ENCODE data around the gene GUK1. TPM values are rescaled to one million over a fixed set of nuclear protein-coding genes. Genes with fewer than 3 reads are reported as not detected.
"Not testable (repeated sequence)": the region's sequence is repeated elsewhere in the genome, so short reads cannot be mapped to it uniquely, and the experiment has no call there.

GUK1 gene
- total RNA-seq, 1 donor from 2014 or later: 150 TPM

DNA sequence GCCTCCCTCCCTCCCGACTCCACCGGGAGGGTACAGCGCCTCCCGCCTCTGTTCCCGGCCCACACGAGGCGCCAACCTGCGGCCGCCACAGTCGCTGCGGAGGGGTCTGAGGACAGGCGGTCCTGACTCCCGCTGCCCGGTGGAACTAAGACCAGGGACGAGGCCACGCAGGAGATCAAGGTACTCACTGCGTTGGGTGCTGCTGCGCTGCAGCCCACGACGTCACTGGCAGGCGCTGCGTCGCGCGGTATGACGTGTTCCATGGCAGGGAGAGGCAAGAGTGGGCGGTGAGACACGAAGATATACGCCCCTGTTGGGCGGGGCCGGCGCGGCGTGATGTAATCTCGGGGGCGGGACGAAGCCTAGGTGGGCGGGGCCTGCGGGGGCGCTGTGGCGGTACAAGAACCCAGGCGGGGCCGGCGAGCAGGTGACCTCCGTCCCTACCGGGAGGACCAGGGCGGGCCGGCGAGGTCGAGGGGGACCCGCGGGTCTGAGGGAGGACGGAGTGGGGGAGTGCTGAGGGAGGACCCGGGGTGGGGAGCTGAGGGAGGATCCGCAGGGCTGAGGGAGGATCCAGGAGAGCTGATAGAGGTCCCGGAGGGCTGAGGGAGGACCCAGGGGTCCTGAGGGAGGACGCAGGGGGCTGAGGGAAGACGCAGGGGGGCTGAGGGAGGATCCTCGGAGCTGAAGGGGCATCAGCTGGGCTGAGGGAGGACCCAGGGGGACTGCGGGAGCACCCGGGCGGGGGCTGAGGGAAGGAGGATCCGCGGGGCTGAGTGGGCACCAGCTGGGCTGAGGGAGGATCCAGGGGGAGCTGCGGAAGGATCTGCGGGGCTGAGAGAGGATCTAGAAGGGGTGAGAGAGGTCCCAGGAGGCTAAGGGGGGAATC, 30.8 kb upstream of the GUK1 start, which contains the start of gene MRPL55:
MRPL55 (minus strand) TSS at position 227 of the 889 bp plus-strand sequence. CDS start 1,039 bp downstream, outside the sequence.
- Histone ChIP-seq H3K9me3 (replicated peaks) (no peaks in the 10 kb centered on the region), H3K36me3 (peaks cover 24% of the 10 kb centered on the region), H3K27ac (replicated peaks) (peak within 1 kb of the TSS; percentile 92), H3K27me3 (ENCODE audit: low read depth) (no peaks in the 10 kb centered on the region), H3K4me3 (peak within 1 kb of the TSS; percentile 100), H3K4me1 (peaks cover 39% of the 10 kb centered on the region)
- TF ChIP-seq, protein P1, sequence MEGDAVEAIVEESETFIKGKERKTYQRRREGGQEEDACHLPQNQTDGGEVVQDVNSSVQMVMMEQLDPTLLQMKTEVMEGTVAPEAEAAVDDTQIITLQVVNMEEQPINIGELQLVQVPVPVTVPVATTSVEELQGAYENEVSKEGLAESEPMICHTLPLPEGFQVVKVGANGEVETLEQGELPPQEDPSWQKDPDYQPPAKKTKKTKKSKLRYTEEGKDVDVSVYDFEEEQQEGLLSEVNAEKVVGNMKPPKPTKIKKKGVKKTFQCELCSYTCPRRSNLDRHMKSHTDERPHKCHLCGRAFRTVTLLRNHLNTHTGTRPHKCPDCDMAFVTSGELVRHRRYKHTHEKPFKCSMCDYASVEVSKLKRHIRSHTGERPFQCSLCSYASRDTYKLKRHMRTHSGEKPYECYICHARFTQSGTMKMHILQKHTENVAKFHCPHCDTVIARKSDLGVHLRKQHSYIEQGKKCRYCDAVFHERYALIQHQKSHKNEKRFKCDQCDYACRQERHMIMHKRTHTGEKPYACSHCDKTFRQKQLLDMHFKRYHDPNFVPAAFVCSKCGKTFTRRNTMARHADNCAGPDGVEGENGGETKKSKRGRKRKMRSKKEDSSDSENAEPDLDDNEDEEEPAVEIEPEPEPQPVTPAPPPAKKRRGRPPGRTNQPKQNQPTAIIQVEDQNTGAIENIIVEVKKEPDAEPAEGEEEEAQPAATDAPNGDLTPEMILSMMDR (IDR thresholded peaks at IDR 0.05; ENCODE audit: borderline replicate concordance): peak; percentile 28
- intact Hi-C loops (cut with micrococcal nuclease): no loop called here
- peak; percentile 97 for DNase-seq

DNA sequence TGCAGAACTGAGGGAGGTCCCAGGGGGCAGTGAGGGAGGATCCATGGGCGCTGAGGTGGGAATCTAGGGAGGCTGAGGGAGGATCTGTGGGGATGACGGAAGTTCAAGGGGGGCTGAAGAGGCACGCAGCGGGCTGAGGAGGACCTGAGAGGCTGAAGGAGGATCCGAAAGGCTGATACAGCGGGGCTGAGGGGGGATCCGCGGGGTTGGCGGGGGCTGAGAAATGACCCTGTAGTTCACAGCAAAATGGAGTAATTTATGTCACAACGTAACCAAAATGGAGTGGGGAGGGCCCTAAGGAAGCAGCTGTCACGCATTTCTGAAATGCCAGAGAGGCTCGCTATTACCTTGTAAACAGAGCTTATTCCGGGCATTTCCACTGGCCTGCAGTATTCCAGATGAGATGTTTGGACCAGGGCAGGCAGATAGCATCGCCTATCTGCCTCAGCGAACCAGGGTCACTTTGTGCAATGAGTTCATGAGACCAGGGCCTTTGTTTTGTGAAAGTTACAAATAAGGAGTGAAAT, 30.1 kb upstream of the GUK1 start:
- peak overlapping the region; percentile 100 for H3K4me3 ChIP-seq
- TF ChIP-seq, protein P1 (IDR thresholded peaks at IDR 0.05; ENCODE audit: borderline replicate concordance): no peak
- no peaks in the 10 kb centered on the region for H3K9me3 ChIP-seq (replicated peaks)
- no peaks in the 10 kb centered on the region for H3K27me3 ChIP-seq (ENCODE audit: low read depth)
- H3K36me3 ChIP-seq: peaks cover 24% of the 10 kb centered on the region
- no peak for DNase-seq
- intact Hi-C loops (cut with micrococcal nuclease): no loop called here
- peaks cover 32% of the 10 kb centered on the region for H3K4me1 ChIP-seq
- H3K27ac ChIP-seq (replicated peaks): peak overlapping the region; percentile 92

DNA sequence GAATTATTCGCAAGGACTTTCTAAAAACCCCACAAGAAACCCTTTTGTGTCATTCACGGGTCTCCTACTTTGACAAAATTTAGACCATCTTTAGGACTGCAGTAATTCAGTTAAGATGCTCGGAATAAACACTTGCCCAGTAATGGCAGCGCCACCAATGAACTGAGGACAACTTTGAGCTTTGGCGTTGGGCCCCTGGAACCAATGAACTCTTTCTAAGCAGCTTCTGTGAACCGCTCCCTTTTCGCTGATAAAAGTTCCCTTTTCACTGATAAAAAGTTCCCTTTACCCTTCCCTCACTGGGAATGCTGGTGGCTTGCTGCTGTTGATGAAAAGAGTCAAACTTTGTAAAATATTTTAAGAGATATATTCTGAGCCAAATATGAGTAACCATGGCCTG, 29.5 kb upstream of the GUK1 start:
- peak overlapping the region; percentile 100 for H3K4me3 ChIP-seq
- H3K27ac ChIP-seq (replicated peaks): no peak overlapping the region
- intact Hi-C loops (cut with micrococcal nuclease): no loop called here
- no peaks in the 10 kb centered on the region for H3K9me3 ChIP-seq (replicated peaks)
- H3K27me3 ChIP-seq (ENCODE audit: low read depth): no peaks in the 10 kb centered on the region
- no peak for DNase-seq
- H3K36me3 ChIP-seq: peaks cover 23% of the 10 kb centered on the region
- peaks cover 30% of the 10 kb centered on the region for H3K4me1 ChIP-seq
- TF ChIP-seq, protein P1 (IDR thresholded peaks at IDR 0.05; ENCODE audit: borderline replicate concordance): no peak

DNA sequence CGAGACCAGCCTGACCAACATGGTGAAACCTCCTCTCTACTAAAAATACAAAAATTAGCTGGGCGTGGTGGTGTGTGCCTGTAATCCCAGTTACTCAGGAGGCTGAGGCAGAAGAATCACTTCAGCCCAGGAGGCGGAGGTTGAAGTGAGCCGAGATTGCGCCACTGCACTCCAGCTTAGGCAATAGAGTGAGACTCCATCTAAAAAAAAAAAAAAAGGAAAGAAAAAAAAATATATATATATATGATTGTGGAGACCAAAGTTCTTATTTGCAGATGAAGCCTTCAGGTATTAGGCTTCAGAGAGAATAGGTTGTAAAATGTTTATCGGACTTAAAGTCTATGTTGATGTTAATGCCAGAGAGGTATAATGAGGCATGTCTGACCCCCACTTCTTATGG, 28.8 kb upstream of the GUK1 start:
- H3K36me3 ChIP-seq: peaks cover 16% of the 10 kb centered on the region
- H3K4me3 ChIP-seq; H3K27ac ChIP-seq (replicated peaks); H3K9me3 ChIP-seq (replicated peaks); H3K27me3 ChIP-seq (ENCODE audit: low read depth); intact Hi-C loops (cut with micrococcal nuclease); DNase-seq: not testable (repeated sequence)
- peaks cover 30% of the 10 kb centered on the region for H3K4me1 ChIP-seq

DNA sequence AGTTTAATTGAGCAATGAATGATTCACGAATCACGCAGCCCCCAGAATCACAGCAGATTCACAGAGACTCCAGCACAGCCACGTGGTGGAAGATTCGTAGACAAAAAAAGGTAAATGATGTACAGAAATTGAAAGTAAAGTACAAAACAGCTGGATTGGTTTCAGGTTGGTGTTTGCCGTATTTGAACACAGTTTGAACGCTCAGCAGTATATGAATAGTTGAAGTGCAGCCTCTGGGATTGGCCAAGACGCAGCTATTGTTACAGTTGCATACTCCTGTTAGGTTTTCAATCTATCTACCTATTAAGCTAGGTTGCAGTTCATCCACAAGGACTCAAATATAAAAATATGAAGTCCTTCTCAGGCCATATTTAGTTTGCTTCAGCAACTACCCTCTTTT, 27.9 kb upstream of the GUK1 start:
- no peaks in the 10 kb centered on the region for H3K9me3 ChIP-seq (replicated peaks)
- H3K4me3 ChIP-seq: no peak overlapping the region
- TF ChIP-seq, protein P1 (IDR thresholded peaks at IDR 0.05; ENCODE audit: borderline replicate concordance): no peak
- peaks cover 7% of the 10 kb centered on the region for H3K36me3 ChIP-seq
- no peak for DNase-seq
- H3K27me3 ChIP-seq (ENCODE audit: low read depth): no peaks in the 10 kb centered on the region
- H3K27ac ChIP-seq (replicated peaks): no peak overlapping the region
- peaks cover 30% of the 10 kb centered on the region for H3K4me1 ChIP-seq
- intact Hi-C loops (cut with micrococcal nuclease): no loop called here

DNA sequence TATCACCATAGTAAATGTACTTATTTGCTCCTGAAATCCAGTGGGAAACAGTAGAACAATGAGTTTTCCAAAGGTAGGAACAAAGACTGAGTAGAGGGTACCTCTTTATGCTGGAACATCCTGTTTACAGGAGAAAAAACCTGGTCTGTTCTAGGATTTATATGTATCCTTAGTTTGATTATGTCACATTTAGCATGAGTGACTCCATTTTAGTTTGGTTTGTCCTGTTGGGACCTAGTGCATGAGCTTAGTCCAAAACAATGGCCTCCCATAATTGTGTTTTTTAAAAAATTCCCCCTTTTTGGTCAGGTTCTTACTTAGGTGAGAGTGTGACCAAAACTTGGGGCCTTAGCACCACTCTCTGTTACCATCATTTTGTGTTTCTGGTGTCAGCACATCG, 27.5 kb upstream of the GUK1 start:
- H3K4me1 ChIP-seq: peaks cover 28% of the 10 kb centered on the region
- no peak overlapping the region for H3K27ac ChIP-seq (replicated peaks)
- no peaks in the 10 kb centered on the region for H3K9me3 ChIP-seq (replicated peaks)
- peaks cover 3% of the 10 kb centered on the region for H3K36me3 ChIP-seq
- no peak for DNase-seq
- H3K27me3 ChIP-seq (ENCODE audit: low read depth): no peaks in the 10 kb centered on the region
- intact Hi-C loops (cut with micrococcal nuclease): no loop called here
- TF ChIP-seq, protein P1 (IDR thresholded peaks at IDR 0.05; ENCODE audit: borderline replicate concordance): no peak
- no peak overlapping the region for H3K4me3 ChIP-seq
